Activated T-helper 2 cell treated with anti-CD3 and anti-CD28 coated beads, Interferon-gamma antibody, Interleukin-2, Interleukin-4, amounts not matched to agents 10 μg/mL and 5 μg/mL and 100 μg/mL, durations not matched to agents 14 hours and 24 hours and 36 hours (primary cell): ENCODE measurements around the gene FOXJ3. TPM values are rescaled to one million over a fixed set of nuclear protein-coding genes. Genes with fewer than 3 reads are reported as not detected.

Experiments used
- DNase-seq: peaks from one replicate; pipeline ENCODE4 v3.0.0; 2021; ENCODE audit warnings: low spot score
- H3K27ac Mint-ChIP-seq: one replicate; pipeline ENCODE4 v1.8.0; 2021; ENCODE audit warnings: mixed read lengths
- H3K27me3 Mint-ChIP-seq: one replicate; pipeline ENCODE4 v1.8.0; 2021; ENCODE audit warnings: low read depth, mixed read lengths
- H3K36me3 Mint-ChIP-seq: one replicate; pipeline ENCODE4 v1.8.0; 2021; ENCODE audit warnings: low read depth, mixed read lengths
- H3K4me1 Mint-ChIP-seq: one replicate; pipeline ENCODE4 v1.8.0; 2021; ENCODE audit warnings: low read depth, mixed read lengths
- H3K4me3 Mint-ChIP-seq: one replicate; pipeline ENCODE4 v1.8.0; 2021; ENCODE audit warnings: low read depth, mild to moderate bottlenecking, moderate library complexity, mixed read lengths
- H3K9me3 Mint-ChIP-seq: one replicate; pipeline ENCODE4 v1.8.0; 2021; ENCODE audit warnings: mixed read lengths
- intact Hi-C: fragments of 100-400 bp; cut with micrococcal nuclease; formaldehyde crosslinking; loops from one replicate; pipeline ENCODE4 v1.15.1; 2023
- total RNA-seq: library from RNA; stranded (reverse); gene quantifications from 2 replicates; pipeline ENCODE4 v1.2.3, GENCODE V29; 2022

FOXJ3 gene
- total RNA-seq, 1 donor from 2014 or later, result 46.4 TPM

DNA sequence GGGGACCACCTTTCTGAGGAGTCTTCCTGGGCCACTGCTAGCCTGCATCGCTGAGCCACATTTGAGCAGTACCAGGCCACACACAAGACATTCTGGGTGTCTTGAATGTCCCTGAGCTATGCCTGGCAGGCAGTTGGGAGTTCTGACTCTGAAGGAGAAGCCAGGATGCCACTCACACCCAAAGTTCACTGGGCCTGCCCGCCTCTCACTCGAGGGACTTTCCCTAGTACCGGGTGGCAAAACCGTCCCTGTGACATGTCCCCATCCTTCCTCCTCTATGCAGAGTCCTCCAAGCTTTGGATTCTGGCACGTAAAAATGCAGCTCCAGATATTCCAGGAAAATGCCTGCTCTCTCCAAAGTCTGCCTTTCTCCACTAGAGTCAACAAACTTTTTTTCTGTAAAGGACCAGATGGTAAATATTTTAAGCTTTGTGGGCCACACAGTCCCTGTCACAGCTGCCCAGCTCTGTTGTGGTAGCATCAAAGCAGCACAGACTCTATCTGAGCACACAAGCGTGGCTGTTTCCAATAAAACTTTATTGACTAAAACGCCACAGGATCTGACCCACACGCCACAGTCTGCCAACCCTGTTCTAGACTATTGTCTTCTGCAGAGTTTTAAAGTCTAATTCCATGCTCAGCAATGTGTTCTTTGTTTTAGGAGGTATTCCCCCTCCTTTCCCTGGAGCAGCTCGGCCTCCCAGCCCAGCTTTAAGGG lies 201.1 kb downstream of the FOXJ3 start:
- Mint-ChIP-seq H3K9me3 (no peaks in the 10 kb centered on the region), H3K4me3 (no peak overlapping the region), H3K27me3 (peaks cover 8% of the 10 kb centered on the region)

DNA sequence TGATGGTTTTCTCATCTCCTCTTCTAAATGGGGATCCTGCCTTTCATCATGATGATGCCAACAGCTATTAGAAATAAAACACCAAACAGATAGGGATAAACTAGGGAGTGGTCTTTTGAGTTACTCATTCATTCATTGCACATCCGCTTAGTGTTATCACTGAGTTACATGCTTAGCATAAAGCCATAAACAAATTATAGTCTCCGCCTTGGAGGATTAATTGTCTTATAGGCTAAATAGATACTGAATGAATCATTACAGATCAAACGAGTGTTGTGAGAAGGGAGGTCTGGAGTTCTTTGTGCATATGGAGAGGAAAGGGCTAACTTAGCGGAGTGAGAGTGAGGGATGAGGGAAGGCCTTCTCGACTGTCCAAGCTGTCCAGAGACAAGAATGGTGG lies 201.6 kb downstream of the FOXJ3 start:
- H3K27ac Mint-ChIP-seq, result no peak overlapping the region
- H3K27me3 Mint-ChIP-seq, result peaks cover 9% of the 10 kb centered on the region
- H3K9me3 Mint-ChIP-seq, result no peaks in the 10 kb centered on the region
- no peaks in the 10 kb centered on the region for H3K36me3 Mint-ChIP-seq
- no peaks in the 10 kb centered on the region for H3K4me1 Mint-ChIP-seq
- intact Hi-C loops, result no loop called here
- no peak for DNase-seq
- H3K4me3 Mint-ChIP-seq, result no peak overlapping the region

More for the DNA sequence above, 201.1 kb downstream of the FOXJ3 start:
- no peaks in the 10 kb centered on the region for H3K36me3 Mint-ChIP-seq
- no peak for DNase-seq
- intact Hi-C loops, result no loop called here
- H3K27ac Mint-ChIP-seq, result no peak overlapping the region
- H3K4me1 Mint-ChIP-seq, result no peaks in the 10 kb centered on the region

DNA sequence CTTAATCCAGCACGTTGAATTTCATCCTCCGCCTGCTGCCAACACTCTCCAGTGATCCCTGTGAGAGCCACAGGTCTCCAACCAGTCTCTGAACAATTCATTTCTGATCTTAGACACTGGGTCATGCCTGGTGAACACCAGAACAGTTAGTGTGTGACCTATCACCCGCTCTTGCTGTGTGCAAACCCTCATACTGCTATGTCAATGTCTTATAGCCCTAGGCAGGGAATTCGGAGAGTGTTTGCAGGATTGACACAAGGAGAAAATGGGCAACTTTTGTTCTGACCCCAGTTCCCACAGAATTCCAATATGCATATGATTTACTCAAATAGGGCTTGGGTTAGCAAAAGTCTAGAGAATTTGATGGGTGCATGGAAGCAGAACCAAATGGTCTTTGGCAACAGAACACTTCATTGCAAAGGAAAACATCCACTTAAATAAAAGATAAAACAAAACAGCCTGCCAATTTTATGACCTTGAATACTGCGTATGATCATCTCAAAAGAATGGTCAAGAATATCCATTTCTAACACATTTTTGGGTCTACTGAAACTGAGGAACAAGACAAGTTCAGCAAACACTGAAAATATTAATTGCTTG lies 204.9 kb downstream of the FOXJ3 start:
- Mint-ChIP-seq H3K27me3 (peaks cover 7% of the 10 kb centered on the region), H3K4me1 (no peaks in the 10 kb centered on the region), H3K27ac (no peak overlapping the region), H3K4me3 (no peak overlapping the region), H3K36me3 (no peaks in the 10 kb centered on the region), H3K9me3 (no peaks in the 10 kb centered on the region)
- intact Hi-C loops, result no loop called here
- DNase-seq, result no peak

DNA sequence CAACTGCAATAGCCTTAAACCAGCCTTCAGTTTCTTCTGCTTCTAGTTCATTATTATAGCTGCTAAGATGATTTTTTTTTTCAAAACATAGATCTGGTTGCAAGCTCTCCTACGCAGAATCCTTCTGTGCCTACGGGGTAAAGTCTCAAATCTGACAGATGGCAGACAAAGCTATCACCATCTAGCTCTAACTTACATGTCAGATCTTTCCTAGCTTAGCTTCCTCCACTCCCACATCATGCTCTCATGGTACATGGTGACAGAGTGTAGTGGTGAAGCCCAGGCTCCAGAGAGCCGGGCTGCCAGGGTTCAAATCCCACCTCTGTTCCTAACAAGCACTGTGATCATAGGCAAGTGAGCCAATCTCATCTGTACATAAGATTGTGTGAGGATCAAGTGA lies 206.1 kb downstream of the FOXJ3 start:
- H3K4me1 Mint-ChIP-seq, result no peaks in the 10 kb centered on the region
- no peaks in the 10 kb centered on the region for H3K36me3 Mint-ChIP-seq
- H3K27me3 Mint-ChIP-seq, result peaks cover 7% of the 10 kb centered on the region
- H3K27ac Mint-ChIP-seq, result no peak overlapping the region
- H3K9me3 Mint-ChIP-seq, result no peaks in the 10 kb centered on the region
- intact Hi-C loops, result no loop called here
- no peak overlapping the region for H3K4me3 Mint-ChIP-seq
- DNase-seq, result no peak

DNA sequence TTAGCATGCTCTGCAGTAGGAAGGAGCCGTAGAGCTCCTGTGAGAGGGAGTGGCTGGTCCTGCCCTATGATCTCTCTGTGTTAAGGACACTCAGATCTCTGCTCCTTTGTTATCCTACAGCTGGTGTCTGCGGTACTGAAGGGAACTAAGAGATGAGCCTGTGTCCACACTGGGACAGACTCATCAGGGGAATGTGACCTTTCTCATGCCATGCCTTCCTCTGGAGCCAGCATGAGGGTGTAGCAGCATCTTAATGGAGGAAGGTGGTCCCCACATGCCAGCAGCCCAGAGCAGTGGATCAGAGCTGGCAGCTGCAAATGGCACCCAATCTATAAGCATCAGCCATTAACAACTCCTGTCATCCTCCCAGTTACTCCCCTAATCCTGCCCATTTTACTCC lies 206.5 kb downstream of the FOXJ3 start:
- H3K27me3 Mint-ChIP-seq, result peaks cover 8% of the 10 kb centered on the region
- intact Hi-C loops, result no loop called here
- H3K4me1 Mint-ChIP-seq, result no peaks in the 10 kb centered on the region
- H3K4me3 Mint-ChIP-seq, result no peak overlapping the region
- no peaks in the 10 kb centered on the region for H3K9me3 Mint-ChIP-seq
- H3K36me3 Mint-ChIP-seq, result no peaks in the 10 kb centered on the region
- H3K27ac Mint-ChIP-seq, result no peak overlapping the region
- no peak for DNase-seq

DNA sequence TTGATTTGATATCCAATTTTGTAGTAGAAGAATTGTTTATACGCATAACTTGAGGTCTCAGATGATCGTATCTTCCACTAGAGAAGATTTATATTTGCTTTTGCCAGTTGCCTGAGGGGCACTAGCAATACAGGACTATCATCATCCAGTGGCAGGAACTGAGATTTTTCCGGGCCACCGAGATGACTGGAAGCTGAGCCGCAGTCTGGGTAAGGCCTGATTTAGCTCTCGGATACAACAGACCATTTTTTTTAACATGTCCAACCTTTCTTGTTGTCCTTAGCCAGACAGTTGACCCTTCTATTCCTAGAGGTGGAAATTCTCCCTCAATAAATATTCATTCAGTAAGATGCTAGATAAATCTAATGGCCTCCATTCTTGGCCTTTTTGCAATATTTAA lies 207.3 kb downstream of the FOXJ3 start:
- H3K36me3 Mint-ChIP-seq, result no peaks in the 10 kb centered on the region
- no peak overlapping the region for H3K4me3 Mint-ChIP-seq
- no peak overlapping the region for H3K27ac Mint-ChIP-seq
- intact Hi-C loops, result no loop called here
- H3K27me3 Mint-ChIP-seq, result peaks cover 9% of the 10 kb centered on the region
- no peak for DNase-seq
- H3K4me1 Mint-ChIP-seq, result no peaks in the 10 kb centered on the region
- no peaks in the 10 kb centered on the region for H3K9me3 Mint-ChIP-seq

Other genes starting within 250 kb of the FOXJ3 start
- not detected in 2 replicates for gene GUCA2B, start 181.8 kb downstream of the FOXJ3 start, total RNA-seq
- not detected in 2 replicates for gene GUCA2A, start 170.5 kb downstream of the FOXJ3 start, total RNA-seq
- gene RIMKLA, start 45.6 kb upstream of the FOXJ3 start, total RNA-seq, result 5.2 and 5.3 TPM in 2 replicates
- 0.11 and 0.28 TPM in 2 replicates for gene ZMYND12, start 120.8 kb upstream of the FOXJ3 start, total RNA-seq
- gene PPCS, start 121.3 kb upstream of the FOXJ3 start, total RNA-seq, result 41.4 and 41.8 TPM in 2 replicates
- gene CCDC30, start 128.1 kb upstream of the FOXJ3 start, total RNA-seq, result 1.7 and 2.3 TPM in 2 replicates